ENCODE data around the gene STK10. TPM values are rescaled to one million over a fixed set of nuclear protein-coding genes. Genes with fewer than 3 reads are reported as not detected.
"Not testable (repeated sequence)": the region's sequence is repeated elsewhere in the genome, so short reads cannot be mapped to it uniquely, and the experiment has no call there.

STK10 gene
- total RNA-seq, 1 experiment from 2014 or later: 25.7 TPM

GRCh38 chr5:172200476-172200875 lies 12.5 kb upstream of the STK10 start:
- Histone ChIP-seq H2AFZ (ENCODE audit: low read length) (no peak overlapping the region), H4K20me1 (ENCODE audit: low read length) (no peaks in the 10 kb centered on the region), H3F3A (ENCODE audit: low read length, unreplicated experiment) (no peaks in the 10 kb centered on the region), H3K9ac (ENCODE audit: low read length) (no peak overlapping the region), H3K27me3 (ENCODE audit: low read length) (no peaks in the 10 kb centered on the region), H3K27ac (ENCODE audit: low read length) (no peak overlapping the region), H3K9me2 (replicated peaks; ENCODE audit: low read length) (no peaks in the 10 kb centered on the region), H3K79me2 (ENCODE audit: low read length) (no peaks in the 10 kb centered on the region), H3K4me1 (ENCODE audit: insufficient read depth, low read length) (no peaks in the 10 kb centered on the region), H3K4me2 (ENCODE audit: low read length) (no peak overlapping the region), H3K36me3 (ENCODE audit: low read depth, low read length) (no peaks in the 10 kb centered on the region), H3K9me3 (ENCODE audit: low read length) (no peaks in the 10 kb centered on the region), H3K4me3 (ENCODE audit: low read length) (no peak overlapping the region)
- intact Hi-C loops (cut with micrococcal nuclease): no loop called here
- POLR2A ChIA-PET (ENCODE audit: unreplicated experiment): no interaction called here
- ATAC-seq (no peak), DNase-seq (no peak)
- CTCF ChIA-PET: no interaction called here
- no TSS peak for BruUV-seq (replicated peaks)
- TF ChIP-seq EZH2phosphoT487 (IDR thresholded peaks at IDR 0.05; ENCODE audit: borderline replicate concordance, low read length) (no peak), CTCF (conservative IDR thresholded peaks at IDR 0.05; ENCODE audit: low read depth, low read length) (no peak), EZH2 (IDR thresholded peaks at IDR 0.05; ENCODE audit: low read length, unreplicated experiment) (no peak)

GRCh38 chr5:172199446-172199845 lies 11.4 kb upstream of the STK10 start:
- no peaks in the 10 kb centered on the region for H3F3A ChIP-seq (ENCODE audit: low read length, unreplicated experiment)
- BruUV-seq (replicated peaks): no TSS peak
- no peak overlapping the region for H3K27ac ChIP-seq (ENCODE audit: low read length)
- ChIA-PET CTCF (interaction anchor here (0.6 to 0.7 kb wide), 2 partner anchors 10 to 11 kb away, joined by 3 to 4 read pairs; partner anchors contain the start of gene STK10), POLR2A (ENCODE audit: unreplicated experiment) (no interaction called here)
- no peaks in the 10 kb centered on the region for H3K27me3 ChIP-seq (ENCODE audit: low read length)
- H3K79me2 ChIP-seq (ENCODE audit: low read length): no peaks in the 10 kb centered on the region
- intact Hi-C loops (cut with micrococcal nuclease): no loop called here
- no peaks in the 10 kb centered on the region for H3K9me3 ChIP-seq (ENCODE audit: low read length)
- ATAC-seq (no peak), DNase-seq (no peak)
- TF ChIP-seq EZH2 (IDR thresholded peaks at IDR 0.05; ENCODE audit: low read length, unreplicated experiment) (no peak), CTCF (conservative IDR thresholded peaks at IDR 0.05; ENCODE audit: low read depth, low read length) (no peak), EZH2phosphoT487 (IDR thresholded peaks at IDR 0.05; ENCODE audit: borderline replicate concordance, low read length) (no peak)
- no peak overlapping the region for H3K4me3 ChIP-seq (ENCODE audit: low read length)
- no peaks in the 10 kb centered on the region for H4K20me1 ChIP-seq (ENCODE audit: low read length)
- H3K4me1 ChIP-seq (ENCODE audit: insufficient read depth, low read length): no peaks in the 10 kb centered on the region
- H3K36me3 ChIP-seq (ENCODE audit: low read depth, low read length): no peaks in the 10 kb centered on the region
- H3K9ac ChIP-seq (ENCODE audit: low read length): no peak overlapping the region
- H2AFZ ChIP-seq (ENCODE audit: low read length): no peak overlapping the region
- H3K4me2 ChIP-seq (ENCODE audit: low read length): no peak overlapping the region
- H3K9me2 ChIP-seq (replicated peaks; ENCODE audit: low read length): no peaks in the 10 kb centered on the region

- POLR2A ChIA-PET (ENCODE audit: unreplicated experiment); CTCF ChIA-PET; H3K9ac ChIP-seq (ENCODE audit: low read length); H3K4me2 ChIP-seq (ENCODE audit: low read length); H2AFZ ChIP-seq (ENCODE audit: low read length); ATAC-seq; H3K4me1 ChIP-seq (ENCODE audit: insufficient read depth, low read length); H3F3A ChIP-seq (ENCODE audit: low read length, unreplicated experiment); H3K27ac ChIP-seq (ENCODE audit: low read length); H4K20me1 ChIP-seq (ENCODE audit: low read length); DNase-seq; H3K36me3 ChIP-seq (ENCODE audit: low read depth, low read length); BruUV-seq (replicated peaks); H3K79me2 ChIP-seq (ENCODE audit: low read length); H3K9me3 ChIP-seq (ENCODE audit: low read length); H3K9me2 ChIP-seq (replicated peaks; ENCODE audit: low read length); H3K4me3 ChIP-seq (ENCODE audit: low read length); intact Hi-C loops (cut with micrococcal nuclease); H3K27me3 ChIP-seq (ENCODE audit: low read length): not testable (repeated sequence)
Measured at GRCh38 chr5:172197775-172198174, 9.8 kb upstream of the STK10 start.

Measured in PC-3 (cell line).